ENCODE data around the gene EXD2.

Gene EXD2

GRCh38 chr14:69153873-69154270, 37.4 kb upstream of the EXD2 start:
- H2BK12ac ChIP-seq (ENCODE audit: low read length), result no peak overlapping the region
- H2BK5ac ChIP-seq (ENCODE audit: low read depth, low read length, poor library complexity), result no peak overlapping the region
- peak overlapping the region; percentile 90 for H3K4me2 ChIP-seq (ENCODE audit: low read length)
- no peak overlapping the region for H3K9ac ChIP-seq (ENCODE audit: low read length)
- no peak overlapping the region for H2AK5ac ChIP-seq (ENCODE audit: low read length)
- H3K4me3 ChIP-seq (ENCODE audit: low read depth, low read length), result peak overlapping the region; percentile 89
- no peak overlapping the region for H4K8ac ChIP-seq (ENCODE audit: low read depth, low read length)
- H4K91ac ChIP-seq (ENCODE audit: low read depth, low read length), result no peak overlapping the region
- no peak overlapping the region for H3K4ac ChIP-seq (ENCODE audit: low read depth, low read length)
- H3K79me2 ChIP-seq (ENCODE audit: control insufficient read depth, insufficient read depth, low read length, poor library complexity), result peaks cover 16% of the 10 kb centered on the region
- H3K4me1 ChIP-seq (ENCODE audit: control insufficient read depth in 1 of 2, insufficient read depth in 2 of 2, low read length in 2 of 2), result no peaks in the 10 kb centered on the region
- no peak overlapping the region for H3K23ac ChIP-seq (ENCODE audit: low read length)
- peak overlapping the region; percentile 88 for H3K27ac ChIP-seq (ENCODE audit: low read depth, low read length)
- WGBS (ENCODE audit: extremely low coverage, insufficient coverage, insufficient read length), result no CpG with 5 or more reads among the region's 13 CpGs
- H2AFZ ChIP-seq (ENCODE audit: insufficient read depth, low read length, poor library complexity), result peak overlapping the region; percentile 92
- DNase-seq, result no peak
- no peaks in the 10 kb centered on the region for H3K36me3 ChIP-seq (ENCODE audit: control insufficient read depth in 1 of 2, insufficient read depth in 2 of 2, low read length in 2 of 2)
- no peak overlapping the region for H3K18ac ChIP-seq (ENCODE audit: low read length)
- H3K14ac ChIP-seq (ENCODE audit: low read length), result no peak overlapping the region
- H3K9me3 ChIP-seq (ENCODE audit: insufficient read depth, low read depth, low read length), result no peaks in the 10 kb centered on the region
- H4K12ac ChIP-seq (ENCODE audit: low read depth, low read length), result no peak overlapping the region
- H3K27me3 ChIP-seq (ENCODE audit: insufficient read depth, low read length), result no peaks in the 10 kb centered on the region
- peaks cover 21% of the 10 kb centered on the region for H3K79me1 ChIP-seq (ENCODE audit: low read length)
- no peak overlapping the region for H2BK120ac ChIP-seq (ENCODE audit: insufficient read depth, low read length, poor library complexity)

- no peak overlapping the region for H2AK5ac ChIP-seq (ENCODE audit: low read length)
- H3K9me3 ChIP-seq (ENCODE audit: insufficient read depth, low read depth, low read length), result no peaks in the 10 kb centered on the region
- no peak overlapping the region for H4K8ac ChIP-seq (ENCODE audit: low read depth, low read length)
- no peaks in the 10 kb centered on the region for H3K4me1 ChIP-seq (ENCODE audit: control insufficient read depth in 1 of 2, insufficient read depth in 2 of 2, low read length in 2 of 2)
- no CpG with 5 or more reads among the region's 4 CpGs for WGBS (ENCODE audit: extremely low coverage, insufficient coverage, insufficient read length)
- peaks cover 16% of the 10 kb centered on the region for H3K79me2 ChIP-seq (ENCODE audit: control insufficient read depth, insufficient read depth, low read length, poor library complexity)
- no peak overlapping the region for H3K4ac ChIP-seq (ENCODE audit: low read depth, low read length)
- H2BK120ac ChIP-seq (ENCODE audit: insufficient read depth, low read length, poor library complexity), result no peak overlapping the region
- H3K4me3 ChIP-seq (ENCODE audit: low read depth, low read length), result no peak overlapping the region
- no peaks in the 10 kb centered on the region for H3K36me3 ChIP-seq (ENCODE audit: control insufficient read depth in 1 of 2, insufficient read depth in 2 of 2, low read length in 2 of 2)
- H4K91ac ChIP-seq (ENCODE audit: low read depth, low read length), result no peak overlapping the region
- H3K79me1 ChIP-seq (ENCODE audit: low read length), result peaks cover 21% of the 10 kb centered on the region
- H3K14ac ChIP-seq (ENCODE audit: low read length), result no peak overlapping the region
- peak in 1 of 2 donors; percentile 40 for DNase-seq
- H3K27ac ChIP-seq (ENCODE audit: low read depth, low read length), result no peak overlapping the region
- H3K9ac ChIP-seq (ENCODE audit: low read length), result no peak overlapping the region
- no peak overlapping the region for H3K4me2 ChIP-seq (ENCODE audit: low read length)
- H2BK5ac ChIP-seq (ENCODE audit: low read depth, low read length, poor library complexity), result no peak overlapping the region
- no peak overlapping the region for H3K23ac ChIP-seq (ENCODE audit: low read length)
- no peak overlapping the region for H2BK12ac ChIP-seq (ENCODE audit: low read length)
- H2AFZ ChIP-seq (ENCODE audit: insufficient read depth, low read length, poor library complexity), result no peak overlapping the region
- H4K12ac ChIP-seq (ENCODE audit: low read depth, low read length), result no peak overlapping the region
- H3K27me3 ChIP-seq (ENCODE audit: insufficient read depth, low read length), result no peaks in the 10 kb centered on the region
- H3K18ac ChIP-seq (ENCODE audit: low read length), result no peak overlapping the region
Observed at GRCh38 chr14:69154779-69155178, 36.5 kb upstream of the EXD2 start.

- no peak overlapping the region for H3K4me3 ChIP-seq (ENCODE audit: low read depth, low read length)
- DNase-seq, result no peak
- H4K91ac ChIP-seq (ENCODE audit: low read depth, low read length), result no peak overlapping the region
- no peak overlapping the region for H2BK120ac ChIP-seq (ENCODE audit: insufficient read depth, low read length, poor library complexity)
- H3K36me3 ChIP-seq (ENCODE audit: control insufficient read depth in 1 of 2, insufficient read depth in 2 of 2, low read length in 2 of 2), result no peaks in the 10 kb centered on the region
- no peaks in the 10 kb centered on the region for H3K27me3 ChIP-seq (ENCODE audit: insufficient read depth, low read length)
- no peak overlapping the region for H3K23ac ChIP-seq (ENCODE audit: low read length)
- H2BK5ac ChIP-seq (ENCODE audit: low read depth, low read length, poor library complexity), result no peak overlapping the region
- H3K27ac ChIP-seq (ENCODE audit: low read depth, low read length), result no peak overlapping the region
- no peak overlapping the region for H4K8ac ChIP-seq (ENCODE audit: low read depth, low read length)
- H3K9ac ChIP-seq (ENCODE audit: low read length), result no peak overlapping the region
- H3K79me1 ChIP-seq (ENCODE audit: low read length), result peaks cover 19% of the 10 kb centered on the region
- H3K4me1 ChIP-seq (ENCODE audit: control insufficient read depth in 1 of 2, insufficient read depth in 2 of 2, low read length in 2 of 2), result no peaks in the 10 kb centered on the region
- H3K4ac ChIP-seq (ENCODE audit: low read depth, low read length), result no peak overlapping the region
- H3K4me2 ChIP-seq (ENCODE audit: low read length), result no peak overlapping the region
- H2AK5ac ChIP-seq (ENCODE audit: low read length), result no peak overlapping the region
- H3K79me2 ChIP-seq (ENCODE audit: control insufficient read depth, insufficient read depth, low read length, poor library complexity), result peaks cover 15% of the 10 kb centered on the region
- no peak overlapping the region for H3K18ac ChIP-seq (ENCODE audit: low read length)
- no peak overlapping the region for H3K14ac ChIP-seq (ENCODE audit: low read length)
- no peak overlapping the region for H4K12ac ChIP-seq (ENCODE audit: low read depth, low read length)
- no peak overlapping the region for H2BK12ac ChIP-seq (ENCODE audit: low read length)
- no peak overlapping the region for H2AFZ ChIP-seq (ENCODE audit: insufficient read depth, low read length, poor library complexity)
- no peaks in the 10 kb centered on the region for H3K9me3 ChIP-seq (ENCODE audit: insufficient read depth, low read depth, low read length)
Observed at GRCh38 chr14:69156224-69156623, 35.1 kb upstream of the EXD2 start.

- Histone ChIP-seq H2BK120ac (ENCODE audit: insufficient read depth, low read length, poor library complexity) (no peak overlapping the region), H2AK5ac (ENCODE audit: low read length) (no peak overlapping the region), H3K9me3 (ENCODE audit: insufficient read depth, low read depth, low read length) (no peaks in the 10 kb centered on the region), H4K12ac (ENCODE audit: low read depth, low read length) (no peak overlapping the region), H3K18ac (ENCODE audit: low read length) (no peak overlapping the region), H3K14ac (ENCODE audit: low read length) (no peak overlapping the region), H3K4me2 (ENCODE audit: low read length) (no peak overlapping the region), H3K4me3 (ENCODE audit: low read depth, low read length) (no peak overlapping the region), H2BK5ac (ENCODE audit: low read depth, low read length, poor library complexity) (no peak overlapping the region), H2BK12ac (ENCODE audit: low read length) (no peak overlapping the region), H3K79me2 (ENCODE audit: control insufficient read depth, insufficient read depth, low read length, poor library complexity) (no peaks in the 10 kb centered on the region), H3K23ac (ENCODE audit: low read length) (no peak overlapping the region), H4K91ac (ENCODE audit: low read depth, low read length) (no peak overlapping the region), H2AFZ (ENCODE audit: insufficient read depth, low read length, poor library complexity) (no peak overlapping the region), H3K27me3 (ENCODE audit: insufficient read depth, low read length) (no peaks in the 10 kb centered on the region), H3K36me3 (ENCODE audit: control insufficient read depth in 1 of 2, insufficient read depth in 2 of 2, low read length in 2 of 2) (no peaks in the 10 kb centered on the region), H3K79me1 (ENCODE audit: low read length) (no peaks in the 10 kb centered on the region), H3K27ac (ENCODE audit: low read depth, low read length) (no peak overlapping the region), H3K4ac (ENCODE audit: low read depth, low read length) (no peak overlapping the region), H3K4me1 (ENCODE audit: control insufficient read depth in 1 of 2, insufficient read depth in 2 of 2, low read length in 2 of 2) (no peaks in the 10 kb centered on the region), H4K8ac (ENCODE audit: low read depth, low read length) (no peak overlapping the region), H3K9ac (ENCODE audit: low read length) (no peak overlapping the region)
- DNase-seq, result no peak
- WGBS (ENCODE audit: extremely low coverage, insufficient coverage, insufficient read length), result no CpG with 5 or more reads among the region's 1 CpG
Observed at GRCh38 chr14:69161590-69161989, 29.7 kb upstream of the EXD2 start.

Data from trophoblast cell (in vitro differentiated cells and primary cell).